Activated T-cell treated with anti-CD3 and anti-CD28 coated beads for 24 hours (primary cell): ENCODE results near the gene KCNA1.

Experiments
- DNase-seq: peaks from one replicate; pipeline ENCODE4 v3.0.0-alpha.2; 2020; ENCODE audit warnings: low read depth

KCNA1 gene

GRCh38 chr12:4960547-4960946 lies 50.8 kb downstream of the KCNA1 start:
- no peak for DNase-seq

- DNase-seq = no peak
Measured at GRCh38 chr12:4961311-4961710, 51.6 kb downstream of the KCNA1 start.

- no peak for DNase-seq
Measured at GRCh38 chr12:4962539-4963486, 53.1 kb downstream of the KCNA1 start.
